Natural killer cell (primary cell): Measurements from ENCODE around the gene CIAO2B. TPM values are rescaled to one million over a fixed set of nuclear protein-coding genes. Genes with fewer than 3 reads are reported as not detected.

ENCODE experiments used
- ATAC-seq, 3 donors: fragments of 150-1000 bp in 2 of 3; fragments of 200-7000 bp in 1 of 3; cut with Tn5 transposase; 1 replicate in 1 of 3; 2 replicates in 2 of 3; pipeline ENCODE4 v1.10.0; 2021; ENCODE audit warnings: mild to moderate bottlenecking in 2 of 3, moderate library complexity in 2 of 3
- DNase-seq, 2 donors: peaks; one replicate each; pipeline versions ENCODE4 v3.0.0 to v3.0.0-alpha.2; 2013 to 2021; ENCODE audit warnings: mixed read lengths in 1 of 2
- H3K27ac ChIP-seq: one replicate; pipeline ENCODE4 v1.5.1; 2013; ENCODE audit warnings: mild to moderate bottlenecking, low read length
- H3K27me3 ChIP-seq: one replicate; pipeline ENCODE4 v1.6.1; 2013; ENCODE audit warnings: low read length; ENCODE audit not compliant: control insufficient read depth, insufficient read depth
- H3K36me3 ChIP-seq: one replicate; pipeline ENCODE4 v1.6.1; 2013; ENCODE audit warnings: low read length; ENCODE audit not compliant: control insufficient read depth, insufficient read depth
- H3K4me1 ChIP-seq: one replicate; pipeline ENCODE4 v1.6.1; 2013; ENCODE audit warnings: low read length; ENCODE audit not compliant: control insufficient read depth, insufficient read depth
- H3K4me3 ChIP-seq: one replicate; pipeline ENCODE4 v1.5.1; 2013; ENCODE audit warnings: low read length
- H3K9me3 ChIP-seq: one replicate; pipeline ENCODE4 v1.6.1; 2013; ENCODE audit warnings: low read length; ENCODE audit not compliant: control insufficient read depth, insufficient read depth
- H3K27ac Mint-ChIP-seq, 2 donors: one replicate each; pipeline ENCODE4 v1.8.0; 2022; ENCODE audit warnings: mild to moderate bottlenecking in 2 of 2, mixed read lengths in 2 of 2, moderate library complexity in 1 of 2
- H3K27me3 Mint-ChIP-seq, 2 donors: one replicate each; pipeline ENCODE4 v1.8.0; 2022; ENCODE audit warnings: low read depth in 2 of 2, mixed read lengths in 2 of 2
- H3K36me3 Mint-ChIP-seq: one replicate; pipeline ENCODE4 v1.8.0; 2022; ENCODE audit warnings: mixed read lengths
- H3K4me1 Mint-ChIP-seq, 2 donors: one replicate each; pipeline ENCODE4 v1.8.0; 2022; ENCODE audit warnings: mixed read lengths in 2 of 2
- H3K4me3 Mint-ChIP-seq: one replicate; pipeline ENCODE4 v1.8.0; 2022; ENCODE audit warnings: mild to moderate bottlenecking, moderate library complexity, mixed read lengths
- H3K9me3 Mint-ChIP-seq, 2 donors: one replicate each; pipeline ENCODE4 v1.8.0; 2022; ENCODE audit warnings: mixed read lengths in 2 of 2
- CTCF ChIP-seq: fragments of 200-600 bp; IDR thresholded peaks from one replicate; pipeline ENCODE4 v1.8.0; 2022; ENCODE audit warnings: antibody characterized with exemption
- WGBS: methylation state at CpG from one replicate; pipeline ENCODE4 v1.1.7; 2013; ENCODE audit warnings: missing lambda C conversion rate; ENCODE audit not compliant: insufficient coverage; 5-methylcytosine and 5-hydroxymethylcytosine counted together
- intact Hi-C: fragments of 100-400 bp; cut with micrococcal nuclease; formaldehyde crosslinking; loops from one replicate; pipeline ENCODE4 v1.14.2; 2022
- total RNA-seq, 4 donors: library from RNA; stranded (reverse); fragments of 120-200 nt in 1 of 4; gene quantifications; one replicate each; pipeline versions ENCODE4 v1.2.3 to v1.2.4, GENCODE V29; 2013 to 2022

The CIAO2B gene
- total RNA-seq, 3 donors from 2014 or later (not counting 1 experiment from before 2014, with no cell fraction given): 57.2 to 62.8 (median 60.0) TPM

DNA sequence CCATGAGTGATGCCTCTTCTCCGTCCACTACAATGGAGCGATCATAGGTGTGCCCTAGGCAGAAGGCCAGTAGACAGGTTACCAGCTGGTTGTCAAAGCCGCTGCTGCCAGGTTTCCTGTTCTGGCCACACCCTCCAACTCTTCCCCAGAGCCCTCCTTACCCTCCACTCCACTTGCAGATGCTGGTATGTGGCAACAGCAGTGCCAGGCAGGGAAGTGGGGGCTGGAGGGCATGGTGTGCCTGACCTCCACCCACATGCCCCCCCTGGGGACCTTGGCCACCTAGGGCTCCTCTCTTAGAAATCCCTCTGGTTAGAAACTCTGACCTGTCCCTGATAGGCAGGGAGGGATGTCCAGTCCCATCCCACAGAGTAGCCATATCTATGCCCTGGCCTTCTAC lies 10.3 kb downstream of the CIAO2B start:
- WGBS: 50% methylated on average over 3 of the region's 3 CpGs
- Histone ChIP-seq H3K9me3 (no peaks in the 10 kb centered on the region), H3K27ac (no peak overlapping the region), H3K27me3 (peaks cover 22% of the 10 kb centered on the region), H3K4me3 (no peak overlapping the region), H3K4me1 (peaks cover 13% of the 10 kb centered on the region), H3K36me3 (no peaks in the 10 kb centered on the region)
- no peak for TF ChIP-seq CTCF
- intact Hi-C loops: no loop called here
- peaks cover 0 to 13% of the 10 kb centered on the region in 2 donors for H3K4me1 Mint-ChIP-seq
- no peak overlapping the region for H3K4me3 Mint-ChIP-seq
- H3K27ac Mint-ChIP-seq: no peak overlapping the region
- ATAC-seq (no peak), DNase-seq (no peak)
- H3K27me3 Mint-ChIP-seq: peaks cover 10 to 32% of the 10 kb centered on the region in 2 donors
- no peaks in the 10 kb centered on the region for H3K36me3 Mint-ChIP-seq
- no peaks in the 10 kb centered on the region for H3K9me3 Mint-ChIP-seq

DNA sequence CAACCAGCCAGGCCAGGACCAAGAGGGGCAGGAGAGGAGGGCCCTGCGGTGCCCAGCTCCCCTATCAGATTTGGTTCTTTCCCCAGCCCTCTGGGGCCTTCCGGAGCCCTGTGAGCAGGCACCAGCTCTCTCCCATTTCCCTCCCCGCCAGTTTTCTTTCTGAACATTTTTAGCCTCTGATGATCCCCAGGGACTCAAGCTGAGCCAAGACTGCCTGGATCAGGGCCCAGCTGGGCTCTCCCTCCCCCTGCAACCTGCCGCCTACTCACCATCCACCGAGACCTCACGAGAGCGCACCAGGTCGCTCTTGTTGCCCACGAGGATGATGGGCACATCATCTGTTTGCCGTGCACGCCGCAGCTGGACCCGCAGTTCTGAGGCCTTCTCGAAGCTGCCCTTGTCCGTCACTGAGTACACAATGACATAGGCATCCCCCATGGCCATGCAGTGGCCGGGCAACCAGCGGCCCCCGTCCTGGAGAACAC lies 10.9 kb downstream of the CIAO2B start:
- Histone ChIP-seq H3K27ac (no peak overlapping the region), H3K9me3 (no peaks in the 10 kb centered on the region), H3K36me3 (no peaks in the 10 kb centered on the region), H3K4me3 (no peak overlapping the region), H3K27me3 (peaks cover 22% of the 10 kb centered on the region), H3K4me1 (peaks cover 13% of the 10 kb centered on the region)
- H3K27ac Mint-ChIP-seq: no peak overlapping the region
- WGBS: 81% methylated on average over 18 of the region's 18 CpGs
- no peak for DNase-seq
- no peaks in the 10 kb centered on the region for H3K36me3 Mint-ChIP-seq
- H3K27me3 Mint-ChIP-seq: peaks cover 10 to 32% of the 10 kb centered on the region in 2 donors
- no peak overlapping the region for H3K4me3 Mint-ChIP-seq
- peaks cover 0 to 13% of the 10 kb centered on the region in 2 donors for H3K4me1 Mint-ChIP-seq
- no peak for ATAC-seq
- intact Hi-C loops: no loop called here
- no peaks in the 10 kb centered on the region for H3K9me3 Mint-ChIP-seq
- TF ChIP-seq CTCF: no peak

- Mint-ChIP-seq H3K27ac (no peak overlapping the region), H3K36me3 (no peaks in the 10 kb centered on the region), H3K9me3 (no peaks in the 10 kb centered on the region), H3K4me3 (no peak overlapping the region), H3K27me3 (peaks cover 10 to 32% of the 10 kb centered on the region in 2 donors), H3K4me1 (peaks cover 0 to 13% of the 10 kb centered on the region in 2 donors)
- TF ChIP-seq CTCF: no peak
- Histone ChIP-seq H3K27me3 (peaks cover 22% of the 10 kb centered on the region), H3K9me3 (no peaks in the 10 kb centered on the region), H3K36me3 (no peaks in the 10 kb centered on the region), H3K27ac (no peak overlapping the region), H3K4me1 (peaks cover 13% of the 10 kb centered on the region), H3K4me3 (no peak overlapping the region)
- intact Hi-C loops: no loop called here
- WGBS: 78% methylated on average over 42 of the region's 42 CpGs
- DNase-seq: no peak
- no peak for ATAC-seq
Observed at GRCh38 chr16:66921729-66922450, 12.3 kb downstream of the CIAO2B start.
